HG03469 (cell line): ENCODE measurements around the gene ATF4.
"Not testable (repeated sequence)": the region's sequence is repeated elsewhere in the genome, so short reads cannot be mapped to it uniquely, and the experiment has no call there.

Source experiments
- ATAC-seq: cut with Tn5 transposase; IDR thresholded peaks from one replicate; pipeline ENCODE4 v1.9.1; 2021; ENCODE audit warnings: mild to moderate bottlenecking, moderate library complexity, moderate number of reproducible peaks; ENCODE audit not compliant: unreplicated experiment

ATF4 gene

GRCh38 chr22:39489094-39490068 is 31.0 kb upstream of the ATF4 start:
- ATAC-seq, result no peak

- ATAC-seq, result no peak
Observed at GRCh38 chr22:39490135-39490798, 30.1 kb upstream of the ATF4 start.

GRCh38 chr22:39490966-39491680 is 29.2 kb upstream of the ATF4 start:
- no peak for ATAC-seq

DNA sequence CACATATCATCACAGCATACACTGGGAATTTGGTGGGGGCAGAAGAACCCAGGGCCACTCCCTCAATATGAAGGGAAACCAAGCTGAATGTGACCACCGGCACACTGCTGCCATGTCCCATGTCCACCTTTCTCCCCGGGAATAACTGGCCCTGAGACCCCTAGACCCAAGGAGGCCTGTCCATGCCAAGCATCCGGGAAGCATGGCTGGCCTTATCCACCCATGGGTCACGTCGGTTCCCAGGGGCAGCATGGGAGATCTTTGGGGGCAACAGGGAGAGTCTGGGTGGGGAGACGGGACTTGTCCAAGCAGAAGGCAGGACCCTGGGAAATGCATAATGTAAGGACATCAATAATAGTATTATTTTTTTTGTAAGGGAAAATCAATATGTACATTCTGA is 28.7 kb upstream of the ATF4 start:
- no peak for ATAC-seq

DNA sequence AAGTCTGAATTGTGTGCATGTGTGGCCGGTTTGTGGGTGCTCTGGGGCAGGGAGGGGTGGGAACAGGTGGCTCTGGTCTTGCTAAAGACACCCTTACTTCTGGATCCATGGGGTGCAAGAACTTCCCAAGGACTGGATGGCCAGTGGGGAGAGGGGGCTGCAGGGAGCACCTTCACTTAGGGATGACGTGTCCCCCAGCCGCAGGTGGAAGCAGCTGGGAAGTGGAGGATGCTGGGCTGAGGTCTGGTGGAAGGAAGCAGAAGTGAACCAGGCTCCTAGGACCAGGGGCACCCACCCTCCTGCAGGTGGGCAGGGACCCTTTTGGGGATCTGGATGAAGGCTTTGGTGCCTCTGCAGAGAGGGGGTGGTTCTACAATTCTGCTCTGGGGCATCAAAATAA is 28.2 kb upstream of the ATF4 start:
- ATAC-seq, result no peak

DNA sequence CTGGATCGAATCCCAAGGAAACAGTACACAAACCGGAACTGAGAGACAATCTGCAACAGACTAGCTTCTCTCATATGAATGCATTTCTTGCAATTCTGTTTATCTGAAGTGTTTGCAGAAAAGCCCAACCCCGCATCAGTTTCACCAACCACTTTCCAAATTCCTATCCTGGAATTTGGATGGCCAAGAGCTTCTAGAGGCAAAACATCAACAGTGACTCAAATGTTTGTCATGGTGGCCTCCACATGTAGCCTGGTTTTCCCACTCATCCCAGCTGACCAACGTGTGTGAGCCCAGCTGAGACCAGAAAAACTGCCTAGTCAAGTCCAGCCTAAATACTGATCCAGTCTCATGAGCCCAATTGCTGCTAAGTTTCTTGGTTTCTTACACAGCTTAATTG is 26.6 kb upstream of the ATF4 start:
- ATAC-seq, result no peak

GRCh38 chr22:39494471-39495120 is 25.8 kb upstream of the ATF4 start:
- no peak for ATAC-seq

DNA sequence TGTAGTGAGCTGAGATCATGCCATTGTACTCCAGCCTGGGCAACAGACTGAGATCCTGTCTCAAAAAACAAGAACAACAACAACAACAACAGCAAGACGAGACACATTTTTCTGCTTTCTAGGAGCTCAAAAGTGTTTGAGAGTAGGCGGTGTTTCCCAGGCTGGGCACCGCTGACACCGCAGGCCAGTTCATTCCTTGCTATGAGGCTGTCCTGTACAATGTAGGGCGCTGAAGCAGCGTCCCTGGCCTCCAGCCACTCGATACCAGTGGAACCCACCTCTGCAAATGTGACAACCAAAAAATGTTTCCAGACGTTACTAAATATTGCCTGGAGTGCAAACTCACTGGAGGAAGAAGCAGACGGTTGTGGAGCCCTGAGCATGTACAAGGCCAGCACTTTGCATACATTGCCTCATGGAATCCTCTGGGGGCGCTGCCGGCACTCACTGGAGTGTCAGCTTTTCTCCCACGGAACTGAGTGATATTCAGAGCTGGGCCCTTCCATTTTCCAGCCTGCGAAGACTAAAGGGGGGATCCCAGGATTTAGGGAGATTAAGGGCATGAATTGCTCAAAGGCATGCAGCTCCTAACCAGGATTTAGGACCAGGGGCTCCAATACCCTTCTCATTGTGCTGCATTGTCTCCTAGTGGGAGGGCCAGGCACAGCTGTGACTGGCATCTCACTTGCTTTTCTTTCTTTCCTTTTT is 24.1 kb upstream of the ATF4 start:
- no peak for ATAC-seq

- no peak for ATAC-seq
Observed at GRCh38 chr22:39497429-39497828, 22.9 kb upstream of the ATF4 start.

- no peak for ATAC-seq
Observed at GRCh38 chr22:39498368-39498767, 22.0 kb upstream of the ATF4 start.

DNA sequence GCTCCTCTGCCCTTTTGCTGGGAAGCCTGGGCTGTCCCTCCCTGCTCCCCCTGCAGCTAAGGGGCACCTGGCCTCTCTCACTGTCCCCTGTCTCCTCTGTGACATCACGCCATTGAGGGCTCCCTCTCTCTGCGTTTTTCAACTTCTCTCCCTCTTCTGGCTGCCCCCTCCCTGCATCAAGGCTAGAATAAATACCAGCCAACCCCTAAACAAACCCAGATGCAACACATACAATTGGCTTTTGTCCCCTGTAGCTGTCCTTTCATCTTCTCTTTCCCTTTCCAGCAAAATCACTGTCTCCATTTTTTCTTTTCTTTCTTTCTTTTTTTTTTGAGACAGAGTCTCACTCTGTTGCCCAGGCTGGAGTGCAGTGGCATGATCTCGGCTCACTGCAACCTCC is 21.6 kb upstream of the ATF4 start:
- no peak for ATAC-seq

DNA sequence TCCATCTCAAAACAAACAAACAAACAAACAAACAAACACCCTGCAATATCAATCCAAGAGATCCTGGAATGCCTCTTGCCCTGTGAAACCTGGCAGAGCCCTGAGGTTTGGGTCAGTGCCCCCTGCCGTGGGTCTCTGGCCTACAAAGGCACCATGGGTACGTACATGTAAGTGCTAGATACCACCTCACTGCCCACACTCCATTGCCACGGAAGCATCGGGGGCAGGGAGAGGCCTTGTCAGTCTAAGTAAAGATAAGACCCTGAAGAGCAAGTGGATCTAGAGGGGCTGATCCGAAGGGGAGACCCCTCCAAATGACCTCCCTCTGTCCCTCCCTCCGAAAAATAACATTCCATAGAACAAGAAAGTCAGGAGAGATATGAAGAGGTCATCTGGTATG is 20.3 kb upstream of the ATF4 start:
- no peak for ATAC-seq

- no peak for ATAC-seq
Observed at GRCh38 chr22:39501644-39502108, 18.7 kb upstream of the ATF4 start.

GRCh38 chr22:39502109-39502788 is 18.1 kb upstream of the ATF4 start, which contains the start of gene MIEF1:
Gene MIEF1 (plus strand): TSS chr22:39502290. CDS start chr22:39511295, 9,005 bp downstream.
- ATAC-seq, result peak; percentile 47

DNA sequence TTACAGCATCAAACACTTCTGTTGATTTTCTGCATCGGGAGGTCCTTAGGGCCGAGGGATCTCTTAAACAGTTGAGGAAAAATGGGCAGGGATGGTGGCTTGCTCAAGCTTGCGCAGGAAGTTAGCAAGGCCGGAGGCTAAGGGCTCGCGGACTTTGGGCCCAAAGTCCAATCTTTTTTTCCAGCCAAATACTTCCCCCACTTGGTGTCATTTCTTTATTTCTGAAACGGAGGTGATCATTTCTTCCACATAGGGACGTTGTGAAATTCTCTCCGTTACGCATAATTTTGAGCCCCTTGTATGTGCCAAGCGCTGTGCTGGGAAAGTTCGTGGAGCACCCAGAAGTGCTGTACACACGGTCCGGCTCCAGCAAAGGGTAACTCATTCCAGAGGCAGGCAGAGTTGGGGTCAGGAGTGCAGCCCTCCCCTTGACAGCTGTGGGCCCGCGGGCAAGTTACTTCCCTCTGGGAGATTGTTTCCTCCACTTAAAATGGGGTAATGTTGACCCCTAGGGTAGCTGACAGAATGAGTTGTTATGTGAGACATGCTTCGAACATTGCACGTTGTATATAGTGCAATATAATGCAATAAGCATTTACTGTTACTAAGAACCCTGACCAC is 17.5 kb upstream of the ATF4 start:
- no peak for ATAC-seq

DNA sequence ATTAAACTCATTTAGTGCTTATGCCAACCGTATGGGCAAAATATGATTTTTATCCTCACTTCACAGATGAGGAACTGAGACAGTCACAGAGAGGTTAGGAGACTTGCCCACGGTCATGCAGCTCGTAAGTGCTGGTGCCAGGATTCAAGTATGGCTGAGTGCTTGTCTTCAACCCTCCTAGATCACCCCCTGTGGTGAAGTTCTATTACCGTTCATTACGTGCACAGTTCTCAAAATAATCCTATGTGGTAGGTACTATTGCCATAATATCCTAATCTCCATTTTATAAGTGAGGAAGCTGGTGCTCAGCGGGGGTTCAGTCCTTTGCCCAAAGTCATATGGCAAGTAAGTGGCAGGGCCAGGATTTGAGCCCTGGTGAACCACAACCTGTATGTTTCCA is 16.7 kb upstream of the ATF4 start:
- ATAC-seq, result no peak

GRCh38 chr22:39504071-39504470 is 16.3 kb upstream of the ATF4 start:
- ATAC-seq, result no peak

DNA sequence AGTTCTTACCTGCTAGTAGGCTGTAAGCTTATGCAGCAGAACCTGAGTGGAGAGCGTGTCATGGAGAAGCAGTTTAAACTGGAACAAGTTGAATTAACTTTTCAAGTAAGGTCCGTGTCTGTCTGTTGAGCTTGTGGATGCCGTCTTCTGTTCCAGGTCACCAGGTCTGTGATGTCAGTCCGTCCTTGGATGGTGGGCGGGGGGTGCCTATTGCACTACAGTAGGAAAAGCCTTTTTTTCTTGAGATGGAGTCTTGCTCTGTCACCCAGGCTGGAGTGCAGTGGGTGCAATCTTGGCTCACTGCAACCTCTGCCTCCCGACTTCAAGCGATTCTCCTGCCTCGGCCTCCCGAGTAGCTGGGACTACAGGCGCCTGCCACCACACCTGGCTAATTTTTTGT is 13.3 kb upstream of the ATF4 start:
- not testable (repeated sequence) for ATAC-seq

DNA sequence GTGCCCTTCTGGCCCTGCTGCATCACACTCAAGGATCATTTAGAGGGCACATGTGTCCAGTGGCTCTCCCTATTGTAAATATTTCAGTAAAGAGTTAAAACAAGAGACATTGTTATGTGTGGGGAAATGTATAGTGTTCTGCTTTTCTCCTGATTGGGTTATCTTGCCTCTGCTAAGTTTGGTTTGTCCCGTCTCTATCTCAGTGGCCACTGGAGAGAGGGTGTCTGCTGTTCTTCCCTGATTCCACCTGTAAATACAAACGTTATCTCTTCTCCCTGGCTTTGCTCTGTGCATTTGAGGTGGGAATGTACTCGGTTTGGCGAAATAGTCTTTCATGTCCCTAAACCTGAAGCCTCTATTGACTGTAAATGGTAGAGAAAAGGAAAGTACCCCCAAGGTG is 12.0 kb upstream of the ATF4 start:
- no peak for ATAC-seq
